A549 (cell line): Measurements from ENCODE around the gene ANKS4B. TPM values are rescaled to one million over a fixed set of nuclear protein-coding genes. Genes with fewer than 3 reads are reported as not detected.
A peak's percentile ranks its signal among the peaks of the same experiment; 100 is the strongest.

Source experiments
- ATAC-seq, 2 experiments: fragments of 200-7000 bp in 1 of 2; fragments of >200 bp in 1 of 2; cut with Nextera tagmentation in 1 of 2; cut with Tn5 transposase in 1 of 2; 3 replicates each; pipeline versions ENCODE4 v1.8.0 to v1.9.1; 2018 to 2020; ENCODE audit warnings: mild to moderate bottlenecking in 1 of 2, moderate library complexity in 1 of 2
- CTCF ChIA-PET: fragments of 300-600 bp; sonication (Branson Sonifier 250); formaldehyde crosslinking; extraction: SDS; loops from one replicate; lab custom pipeline; 2021; ENCODE audit warnings: antibody characterized with exemption, inconsistent platforms; lab: Yijun Ruan, JAX
- POLR2A ChIA-PET: fragments of 350-600 bp; formaldehyde crosslinking; extraction: SDS; loops from one replicate; lab custom pipeline; 2021; ENCODE audit warnings: antibody characterized with exemption, inconsistent platforms; lab: Yijun Ruan, JAX
- DNase-seq, 2 experiments: peaks; one replicate each; pipeline versions ENCODE4 v3.0.0 to v3.0.0-alpha.2; 2011 to 2016; ENCODE audit warnings: low read depth in 1 of 2, low spot score in 1 of 2
- FAIRE-seq: peaks from 2 replicates; lab custom pipeline; 2011; peaks lifted over from hg19 to GRCh38; lab: Jason Lieb, UNC
- H3K27ac ChIP-seq, 2 experiments: fragments of >200 bp; sonication (Bioruptor Twin); formaldehyde crosslinking; 3 replicates each; pipeline ENCODE4 v1.5.1; 2016 to 2017
- H3K4me1 ChIP-seq: fragments of >200 bp; sonication (Bioruptor Twin); formaldehyde crosslinking; 3 replicates; pipeline ENCODE4 v1.6.1; 2016
- H3K4me2 ChIP-seq: fragments of >200 bp; sonication (Bioruptor Twin); formaldehyde crosslinking; 3 replicates; pipeline ENCODE4 v1.6.1; 2016
- H3K4me3 ChIP-seq: fragments of >200 bp; sonication (Bioruptor Twin); formaldehyde crosslinking; 3 replicates; pipeline ENCODE4 v1.5.1; 2016
- H3K9me3 ChIP-seq: fragments of >200 bp; sonication (Bioruptor Twin); formaldehyde crosslinking; 3 replicates; pipeline ENCODE4 v1.6.1; 2016
- BHLHE40 ChIP-seq: IDR thresholded peaks from 2 replicates; pipeline ENCODE4 v1.6.1; 2012; ENCODE audit warnings: low read depth, low read length, inconsistent platforms
- CHD4 ChIP-seq: fragments of 200-600 bp; sonication (generic); IDR thresholded peaks from 2 replicates; pipeline ENCODE4 v1.6.1; 2016; ENCODE audit warnings: antibody characterized with exemption, mild to moderate bottlenecking, borderline replicate concordance
- E2F6 ChIP-seq: IDR thresholded peaks from 2 replicates; pipeline ENCODE4 v1.6.1; 2012; ENCODE audit warnings: low read depth, borderline replicate concordance
- ELK1 ChIP-seq: fragments of 150-350 bp; IDR thresholded peaks from 2 replicates; pipeline ENCODE4 v1.6.1; 2014; ENCODE audit warnings: low read depth, mild to moderate bottlenecking, low read length
- EP300 ChIP-seq, 2 experiments: fragments of >200 bp; sonication (Bioruptor Twin); formaldehyde crosslinking; IDR thresholded peaks; 2 replicates in 1 of 2; 3 replicates in 1 of 2; pipeline ENCODE4 v1.6.1; 2016 to 2017
- HDAC2 ChIP-seq: fragments of 200-600 bp; sonication (generic); IDR thresholded peaks from 2 replicates; pipeline ENCODE4 v1.6.1; 2016
- HOXB13 ChIP-seq: fragments of 250-450 bp; sonication (Bioruptor Pico); IDR thresholded peaks from 2 replicates; pipeline ENCODE4 v1.5.0; 2020; ENCODE audit warnings: low read depth, mild to moderate bottlenecking, moderate library complexity
- JUN ChIP-seq, 2 experiments: fragments of >200 bp; sonication (Bioruptor Twin); formaldehyde crosslinking; IDR thresholded peaks; 2 replicates in 1 of 2; 3 replicates in 1 of 2; pipeline ENCODE4 v1.6.1; 2016 to 2017
- JUNB ChIP-seq: fragments of >200 bp; sonication (Bioruptor Twin); formaldehyde crosslinking; IDR thresholded peaks from 2 replicates; pipeline ENCODE4 v1.6.1; 2016
- KDM5A ChIP-seq: fragments of 200-600 bp; sonication (generic); IDR thresholded peaks from 2 replicates; pipeline ENCODE4 v1.6.1; 2016; ENCODE audit warnings: antibody characterized with exemption, mild to moderate bottlenecking
- MAFK ChIP-seq: fragments of 450-650 bp; IDR thresholded peaks from 2 replicates; pipeline ENCODE4 v1.6.1; 2014; ENCODE audit not compliant: partially characterized antibody
- MYC ChIP-seq: IDR thresholded peaks from 2 replicates; pipeline ENCODE4 v1.6.1; 2012; ENCODE audit warnings: mild to moderate bottlenecking, inconsistent platforms, low read length, improper control_type of control experiment, borderline replicate concordance
- NFE2L2 ChIP-seq: fragments of 150-350 bp; conservative IDR thresholded peaks from 2 replicates; pipeline ENCODE4 v1.6.1; 2014; ENCODE audit warnings: low read length
- NPAS2 ChIP-seq: fragments of 250-450 bp; sonication (Bioruptor Pico); IDR thresholded peaks from 2 replicates; pipeline ENCODE4 v1.8.0; 2022; ENCODE audit warnings: mild to moderate bottlenecking, moderate library complexity, borderline replicate concordance
- NR3C1 ChIP-seq: fragments of >200 bp; sonication (Bioruptor Twin); formaldehyde crosslinking; IDR thresholded peaks from 3 replicates; pipeline ENCODE4 v1.6.1; 2017
- POLR2A ChIP-seq: IDR thresholded peaks from 2 replicates; pipeline ENCODE4 v1.6.1; 2012; ENCODE audit warnings: mild to moderate bottlenecking, low read length
- RARB ChIP-seq: fragments of 250-450 bp; sonication (Bioruptor Pico); IDR thresholded peaks from 2 replicates; pipeline ENCODE4 v1.8.0; 2021; ENCODE audit warnings: mild to moderate bottlenecking, moderate library complexity
- RCOR1 ChIP-seq: fragments of 150-350 bp; IDR thresholded peaks from 2 replicates; pipeline ENCODE4 v1.6.1; 2014; ENCODE audit warnings: antibody characterized with exemption, low read length, low read depth
- RFX5 ChIP-seq: fragments of 450-650 bp; IDR thresholded peaks from 2 replicates; pipeline ENCODE4 v1.7.1; 2014; ENCODE audit warnings: antibody characterized with exemption, mild to moderate bottlenecking, moderate library complexity
- SREBF2 ChIP-seq: fragments of 450-650 bp; IDR thresholded peaks from 2 replicates; pipeline ENCODE4 v1.6.1; 2014; ENCODE audit warnings: mild to moderate bottlenecking, moderate library complexity
- ZSCAN20 ChIP-seq: fragments of 250-450 bp; sonication (Bioruptor Pico); IDR thresholded peaks from 2 replicates; pipeline ENCODE4 v1.8.0; 2022; ENCODE audit warnings: mild to moderate bottlenecking, moderate library complexity
- WGBS: methylation state at CpG from one replicate; pipeline ENCODE4 v1.1.6; 2017; ENCODE audit errors: missing lambda C conversion rate; 5-methylcytosine and 5-hydroxymethylcytosine counted together
- polyA plus RNA-seq, 4 experiments: library from polyadenylated mRNA; depleted of rRNA in 3 of 4; stranded (reverse); fragments of >200 nt; fragmentation: RNase III in 1 of 4; extraction: RNeasy Plus Mini Kit Qiagen cat#74134 plus additional on column Dnase treatment in 1 of 4; gene quantifications; 2 replicates in 3 of 4; 3 replicates in 1 of 4; pipeline ENCODE4 v1.2.3, GENCODE V29; 2011 to 2017
- TF ChIP-seq, protein P1 (sequence below): fragments of 200-600 bp; sonication (generic); IDR thresholded peaks from 2 replicates; pipeline ENCODE4 v1.6.1; 2016; ENCODE audit warnings: antibody characterized with exemption, mild to moderate bottlenecking, moderate library complexity
- TF ChIP-seq, protein P2 (sequence below): fragments of 250-450 bp; sonication (Bioruptor Pico); IDR thresholded peaks from 2 replicates; pipeline ENCODE4 v1.5.0; 2021; ENCODE audit warnings: mild to moderate bottlenecking, moderate library complexity, borderline replicate concordance
- TF ChIP-seq, protein P3 (sequence below): fragments of 250-450 bp; sonication (Bioruptor Pico); IDR thresholded peaks from 2 replicates; pipeline ENCODE4 v1.5.0; 2020; ENCODE audit warnings: low read depth, mild to moderate bottlenecking, moderate library complexity

Gene ANKS4B
- polyA plus RNA-seq, 2 of the 4 experiments (the other 2 are of a cell fraction), result 0.27 to 1.8 TPM

- Histone ChIP-seq H3K4me2 (peak overlapping the region; percentile 70; the same call in 2 of the 3 replicates), H3K4me3 (no peak overlapping the region)
Observed at GRCh38 chr16:21189311-21189710, 44.2 kb upstream of the ANKS4B start.

GRCh38 chr16:21190013-21190412 is 43.5 kb upstream of the ANKS4B start:
- FAIRE-seq (no peak), DNase-seq (no peak), ATAC-seq (no peak)
- ChIA-PET POLR2A (no interaction called here), CTCF (interaction anchor here (1.5 to 11.5 kb wide), 14 partner anchors 11 to 1131 kb away, joined by 3 to 160 read pairs (median 14); partner anchors contain the start of genes CRYM and LDAF1)
- Histone ChIP-seq H3K9me3 (peaks cover 3% of the 10 kb centered on the region; the same call in 1 of the 3 replicates), H3K4me2 (no peak overlapping the region), H3K27ac (no peak overlapping the region), H3K4me1 (peaks cover 10% of the 10 kb centered on the region; the same call in 2 of the 3 replicates), H3K4me3 (no peak overlapping the region)
- TF ChIP-seq KDM5A (no peak), MAFK (no peak), RFX5 (no peak), EP300 (IDR thresholded peaks at IDR 0.05) (no peak)
- WGBS, result 60% methylated on average over 4 of the region's 4 CpGs

More at GRCh38 chr16:21189311-21189710, 44.2 kb upstream of the ANKS4B start:
- WGBS, result 53% methylated on average over 5 of the region's 5 CpGs
- DNase-seq (no peak), FAIRE-seq (no peak), ATAC-seq (no peak)
- Histone ChIP-seq H3K27ac (no peak overlapping the region), H3K9me3 (peaks cover 3% of the 10 kb centered on the region; the same call in 1 of the 3 replicates), H3K4me1 (peaks cover 10% of the 10 kb centered on the region; the same call in 2 of the 3 replicates)
- TF ChIP-seq HDAC2, result no peak
- TF ChIP-seq ZSCAN20 (CRISPR knock-in tag), result no peak
- TF ChIP-seq JUNB, result no peak
- no peak for TF ChIP-seq SREBF2
- TF ChIP-seq POLR2A, result no peak
- TF ChIP-seq CHD4, result no peak
- no peak for TF ChIP-seq ELK1
- TF ChIP-seq, protein P1, sequence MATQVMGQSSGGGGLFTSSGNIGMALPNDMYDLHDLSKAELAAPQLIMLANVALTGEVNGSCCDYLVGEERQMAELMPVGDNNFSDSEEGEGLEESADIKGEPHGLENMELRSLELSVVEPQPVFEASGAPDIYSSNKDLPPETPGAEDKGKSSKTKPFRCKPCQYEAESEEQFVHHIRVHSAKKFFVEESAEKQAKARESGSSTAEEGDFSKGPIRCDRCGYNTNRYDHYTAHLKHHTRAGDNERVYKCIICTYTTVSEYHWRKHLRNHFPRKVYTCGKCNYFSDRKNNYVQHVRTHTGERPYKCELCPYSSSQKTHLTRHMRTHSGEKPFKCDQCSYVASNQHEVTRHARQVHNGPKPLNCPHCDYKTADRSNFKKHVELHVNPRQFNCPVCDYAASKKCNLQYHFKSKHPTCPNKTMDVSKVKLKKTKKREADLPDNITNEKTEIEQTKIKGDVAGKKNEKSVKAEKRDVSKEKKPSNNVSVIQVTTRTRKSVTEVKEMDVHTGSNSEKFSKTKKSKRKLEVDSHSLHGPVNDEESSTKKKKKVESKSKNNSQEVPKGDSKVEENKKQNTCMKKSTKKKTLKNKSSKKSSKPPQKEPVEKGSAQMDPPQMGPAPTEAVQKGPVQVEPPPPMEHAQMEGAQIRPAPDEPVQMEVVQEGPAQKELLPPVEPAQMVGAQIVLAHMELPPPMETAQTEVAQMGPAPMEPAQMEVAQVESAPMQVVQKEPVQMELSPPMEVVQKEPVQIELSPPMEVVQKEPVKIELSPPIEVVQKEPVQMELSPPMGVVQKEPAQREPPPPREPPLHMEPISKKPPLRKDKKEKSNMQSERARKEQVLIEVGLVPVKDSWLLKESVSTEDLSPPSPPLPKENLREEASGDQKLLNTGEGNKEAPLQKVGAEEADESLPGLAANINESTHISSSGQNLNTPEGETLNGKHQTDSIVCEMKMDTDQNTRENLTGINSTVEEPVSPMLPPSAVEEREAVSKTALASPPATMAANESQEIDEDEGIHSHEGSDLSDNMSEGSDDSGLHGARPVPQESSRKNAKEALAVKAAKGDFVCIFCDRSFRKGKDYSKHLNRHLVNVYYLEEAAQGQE, result no peak
- TF ChIP-seq NR3C1, result no peak
- no peak for TF ChIP-seq NFE2L2
- ChIA-PET POLR2A (interaction anchor here (1.1 to 2.2 kb wide), 4 partner anchors 86 to 383 kb away, joined by 3 to 32 read pairs (median 4); partner anchors contain the start of genes ERI2 and REXO5), CTCF (interaction anchor here (0.6 to 11.5 kb wide), 40 partner anchors 12 to 1168 kb away, joined by 3 to 160 read pairs (median 6); partner anchors contain the start of genes CRYM, LDAF1 and ZP2)

GRCh38 chr16:21190599-21190998 is 42.9 kb upstream of the ANKS4B start:
- H3K27ac ChIP-seq, result no peak overlapping the region
- POLR2A ChIA-PET, result no interaction called here
- peaks cover 10% of the 10 kb centered on the region; the same call in 2 of the 3 replicates for H3K4me1 ChIP-seq
- FAIRE-seq (no peak), ATAC-seq (no peak), DNase-seq (no peak)
- CTCF ChIA-PET, result interaction anchor here (1.6 to 11.5 kb wide), 6 partner anchors 10 to 1131 kb away, joined by 5 to 160 read pairs (median 42); partner anchors contain the start of gene CRYM
- no peak overlapping the region for H3K4me3 ChIP-seq
- TF ChIP-seq JUN (IDR thresholded peaks at IDR 0.05), result no peak
- no peak for TF ChIP-seq BHLHE40
- no peak for TF ChIP-seq KDM5A
- TF ChIP-seq RARB (CRISPR knock-in tag), result no peak
- TF ChIP-seq RCOR1, result no peak
- TF ChIP-seq NPAS2 (CRISPR knock-in tag), result no peak
- TF ChIP-seq, protein P2, sequence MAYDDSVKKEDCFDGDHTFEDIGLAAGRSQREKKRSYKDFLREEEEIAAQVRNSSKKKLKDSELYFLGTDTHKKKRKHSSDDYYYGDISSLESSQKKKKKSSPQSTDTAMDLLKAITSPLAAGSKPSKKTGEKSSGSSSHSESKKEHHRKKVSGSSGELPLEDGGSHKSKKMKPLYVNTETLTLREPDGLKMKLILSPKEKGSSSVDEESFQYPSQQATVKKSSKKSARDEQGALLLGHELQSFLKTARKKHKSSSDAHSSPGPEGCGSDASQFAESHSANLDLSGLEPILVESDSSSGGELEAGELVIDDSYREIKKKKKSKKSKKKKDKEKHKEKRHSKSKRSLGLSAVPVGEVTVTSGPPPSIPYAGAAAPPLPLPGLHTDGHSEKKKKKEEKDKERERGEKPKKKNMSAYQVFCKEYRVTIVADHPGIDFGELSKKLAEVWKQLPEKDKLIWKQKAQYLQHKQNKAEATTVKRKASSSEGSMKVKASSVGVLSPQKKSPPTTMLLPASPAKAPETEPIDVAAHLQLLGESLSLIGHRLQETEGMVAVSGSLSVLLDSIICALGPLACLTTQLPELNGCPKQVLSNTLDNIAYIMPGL (CRISPR knock-in tag), result no peak
- no peak for TF ChIP-seq E2F6
- TF ChIP-seq HOXB13 (CRISPR knock-in tag), result no peak
- TF ChIP-seq MYC, result no peak
- TF ChIP-seq, protein P3, sequence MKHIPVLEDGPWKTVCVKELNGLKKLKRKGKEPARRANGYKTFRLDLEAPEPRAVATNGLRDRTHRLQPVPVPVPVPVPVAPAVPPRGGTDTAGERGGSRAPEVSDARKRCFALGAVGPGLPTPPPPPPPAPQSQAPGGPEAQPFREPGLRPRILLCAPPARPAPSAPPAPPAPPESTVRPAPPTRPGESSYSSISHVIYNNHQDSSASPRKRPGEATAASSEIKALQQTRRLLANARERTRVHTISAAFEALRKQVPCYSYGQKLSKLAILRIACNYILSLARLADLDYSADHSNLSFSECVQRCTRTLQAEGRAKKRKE, result no peak
- no peak overlapping the region for H3K4me2 ChIP-seq
- peaks cover 3% of the 10 kb centered on the region; the same call in 1 of the 3 replicates for H3K9me3 ChIP-seq
